Nephron progenitor cell (in vitro differentiated cells): ENCODE results near the gene KRTAP12-4.

Source experiments
- DNase-seq: peaks from one replicate; pipeline ENCODE4 v3.0.0; 2021
- H3K27ac Mint-ChIP-seq: 2 replicates; pipeline ENCODE4 v1.8.0; 2021; ENCODE audit warnings: mild to moderate bottlenecking, moderate library complexity, mixed read lengths
- H3K27me3 Mint-ChIP-seq: 2 replicates; pipeline ENCODE4 v1.8.0; 2021; ENCODE audit warnings: mild to moderate bottlenecking, low read depth, mixed read lengths; ENCODE audit not compliant: poor library complexity
- H3K36me3 Mint-ChIP-seq: 2 replicates; pipeline ENCODE4 v1.8.0; 2021; ENCODE audit warnings: low read depth, mixed read lengths
- H3K4me1 Mint-ChIP-seq: 2 replicates; pipeline ENCODE4 v1.8.0; 2021; ENCODE audit warnings: mixed read lengths
- H3K4me3 Mint-ChIP-seq: 2 replicates; pipeline ENCODE4 v1.8.0; 2021; ENCODE audit warnings: mild to moderate bottlenecking, moderate library complexity, mixed read lengths
- H3K9me3 Mint-ChIP-seq: 2 replicates; pipeline ENCODE4 v1.8.0; 2021; ENCODE audit warnings: mild to moderate bottlenecking, moderate library complexity, mixed read lengths
- TF ChIP-seq, protein P1 (sequence below): fragments of 200-600 bp; sonication (generic); IDR thresholded peaks from 2 replicates; pipeline ENCODE4 v1.5.0; 2021; ENCODE audit warnings: antibody characterized with exemption

KRTAP12-4 gene, protein sequence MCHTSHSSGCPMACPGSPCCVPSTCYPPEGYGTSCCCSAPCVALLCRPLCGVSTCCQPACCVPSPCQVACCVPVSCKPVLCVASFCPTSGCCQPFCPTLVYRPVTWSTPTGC

DNA sequence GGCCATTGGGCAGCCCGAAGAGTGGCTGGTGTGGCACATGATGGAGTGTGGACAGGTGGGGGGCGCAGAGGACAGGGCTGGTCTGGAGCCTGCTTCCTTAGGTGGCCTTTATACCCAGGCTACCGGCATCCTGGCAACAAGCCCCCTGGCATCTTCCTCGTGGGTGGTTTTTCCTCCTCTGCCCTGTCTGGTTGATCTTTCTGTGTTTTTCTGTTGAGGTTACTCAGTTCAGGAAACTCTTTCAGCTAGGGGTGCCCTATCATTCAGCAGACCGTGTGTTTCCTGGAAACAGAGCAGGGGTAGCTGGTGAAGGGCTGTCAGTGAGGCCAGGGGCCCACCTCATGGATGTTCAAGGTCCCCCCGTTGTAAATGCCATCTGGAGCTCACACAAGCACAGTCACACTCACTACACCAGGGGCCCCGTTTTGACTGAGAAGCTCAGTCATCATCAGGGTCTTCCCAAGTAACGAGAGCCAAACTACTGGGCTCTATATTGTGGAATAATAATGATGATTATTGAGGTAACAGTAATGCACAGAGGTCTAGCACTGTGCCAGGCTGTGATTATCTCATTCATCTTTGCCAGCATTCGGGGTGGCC, at the start of gene KRTAP12-4:
Gene KRTAP12-4, minus strand, starts transcription at position 84 of the 600 bp plus-strand sequence. Its CDS starts 45 bp downstream, at position 39.
- H3K27ac Mint-ChIP-seq = no peak within 1 kb of the TSS
- H3K36me3 Mint-ChIP-seq = peaks cover 7% of the 10 kb centered on the region
- TF ChIP-seq, protein P1, sequence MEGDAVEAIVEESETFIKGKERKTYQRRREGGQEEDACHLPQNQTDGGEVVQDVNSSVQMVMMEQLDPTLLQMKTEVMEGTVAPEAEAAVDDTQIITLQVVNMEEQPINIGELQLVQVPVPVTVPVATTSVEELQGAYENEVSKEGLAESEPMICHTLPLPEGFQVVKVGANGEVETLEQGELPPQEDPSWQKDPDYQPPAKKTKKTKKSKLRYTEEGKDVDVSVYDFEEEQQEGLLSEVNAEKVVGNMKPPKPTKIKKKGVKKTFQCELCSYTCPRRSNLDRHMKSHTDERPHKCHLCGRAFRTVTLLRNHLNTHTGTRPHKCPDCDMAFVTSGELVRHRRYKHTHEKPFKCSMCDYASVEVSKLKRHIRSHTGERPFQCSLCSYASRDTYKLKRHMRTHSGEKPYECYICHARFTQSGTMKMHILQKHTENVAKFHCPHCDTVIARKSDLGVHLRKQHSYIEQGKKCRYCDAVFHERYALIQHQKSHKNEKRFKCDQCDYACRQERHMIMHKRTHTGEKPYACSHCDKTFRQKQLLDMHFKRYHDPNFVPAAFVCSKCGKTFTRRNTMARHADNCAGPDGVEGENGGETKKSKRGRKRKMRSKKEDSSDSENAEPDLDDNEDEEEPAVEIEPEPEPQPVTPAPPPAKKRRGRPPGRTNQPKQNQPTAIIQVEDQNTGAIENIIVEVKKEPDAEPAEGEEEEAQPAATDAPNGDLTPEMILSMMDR = no peak
- H3K9me3 Mint-ChIP-seq = peaks cover 43% of the 10 kb centered on the region
- H3K4me3 Mint-ChIP-seq = no peak within 1 kb of the TSS
- no peak for DNase-seq
- peaks cover 16% of the 10 kb centered on the region for H3K4me1 Mint-ChIP-seq
- peaks cover 12% of the 10 kb centered on the region for H3K27me3 Mint-ChIP-seq

DNA sequence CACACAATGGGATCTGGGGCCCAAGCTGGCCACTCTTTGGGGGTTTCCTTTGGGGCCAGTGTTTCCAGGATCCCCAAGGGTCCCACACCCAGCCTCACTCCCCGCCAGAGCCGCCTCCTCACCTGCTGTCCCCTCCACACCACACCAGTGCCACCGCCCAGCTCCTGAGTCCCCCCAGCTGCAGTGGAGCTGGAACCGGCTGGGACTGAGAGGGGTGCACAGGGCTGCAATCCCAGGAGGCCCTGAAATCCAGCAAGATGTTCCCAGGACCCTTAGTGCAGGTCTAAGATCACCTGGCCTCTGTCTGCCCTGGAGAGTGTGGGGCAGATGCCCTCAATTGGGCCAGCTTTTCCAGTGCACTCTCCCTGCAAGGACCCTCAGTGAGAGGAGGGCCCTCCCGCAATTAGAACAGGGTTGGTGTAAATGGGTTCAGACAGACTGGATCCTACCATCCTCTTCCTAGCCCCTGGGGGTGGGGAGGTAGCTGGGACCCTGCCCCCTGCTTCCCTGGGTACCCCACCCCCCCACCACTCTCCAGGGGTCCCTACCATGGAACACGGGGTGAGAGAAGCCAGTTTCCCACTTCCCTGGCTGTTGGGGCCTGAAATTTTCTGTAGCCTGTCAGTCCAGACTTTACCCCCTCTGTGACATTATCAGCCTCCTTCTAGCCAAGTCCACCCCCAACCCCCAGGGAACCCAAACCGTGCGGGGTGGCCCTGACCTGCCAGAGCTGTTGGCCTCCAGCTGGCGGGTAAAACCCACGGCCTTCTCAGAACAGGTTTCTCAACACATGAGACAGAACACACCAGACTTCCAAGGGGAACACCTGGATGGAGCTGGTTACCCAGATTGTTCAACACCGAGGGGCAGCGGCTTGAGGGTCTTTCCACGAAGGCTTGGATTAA, 49.5 kb upstream of the KRTAP12-4 start:
- Mint-ChIP-seq H3K4me1 (peaks cover 54% of the 10 kb centered on the region), H3K27me3 (peaks cover 93% of the 10 kb centered on the region)

DNA sequence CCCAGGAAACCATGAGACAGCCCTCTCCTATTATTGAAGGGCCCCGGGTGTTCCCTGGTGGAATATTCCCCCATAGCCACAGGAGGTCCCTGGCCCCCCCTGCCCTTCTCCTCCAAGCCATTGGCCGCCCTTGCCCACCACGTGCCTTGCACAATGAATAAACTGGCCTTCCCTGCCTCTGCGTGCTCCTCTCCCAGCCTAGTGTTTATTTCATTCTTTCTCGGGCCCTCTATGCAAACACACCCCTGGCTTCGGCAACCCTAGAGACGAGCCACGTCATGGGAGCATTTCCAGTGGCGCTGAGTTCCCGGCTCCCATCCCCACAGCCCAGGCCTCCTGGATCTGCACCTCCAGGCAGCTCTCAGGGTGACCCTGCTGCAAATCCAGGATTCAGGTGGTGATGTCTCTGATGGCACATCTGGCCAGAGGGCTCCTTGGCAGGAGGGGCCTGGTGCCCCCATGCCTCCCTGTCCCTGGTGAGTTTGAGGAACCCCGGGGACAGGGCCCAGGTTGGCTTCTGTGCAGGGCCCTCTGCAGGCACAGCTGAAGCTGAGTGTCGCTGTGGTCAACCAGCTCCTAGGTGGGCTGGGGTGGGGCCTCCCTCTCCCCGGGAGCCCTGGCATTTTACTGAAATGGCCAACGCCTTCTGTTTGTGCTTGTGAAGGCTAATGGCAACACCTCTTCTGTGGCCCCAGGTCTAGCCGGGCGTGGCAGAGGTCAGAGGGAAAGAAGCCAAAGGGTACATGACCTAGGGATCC, 48.7 kb upstream of the KRTAP12-4 start:
- Mint-ChIP-seq H3K36me3 (no peaks in the 10 kb centered on the region), H3K9me3 (peaks cover 21% of the 10 kb centered on the region), H3K27me3 (peaks cover 90% of the 10 kb centered on the region), H3K4me3 (no peak overlapping the region), H3K4me1 (peaks cover 52% of the 10 kb centered on the region), H3K27ac (no peak overlapping the region)
- no peak for DNase-seq
- TF ChIP-seq, protein P1 = no peak

More for the DNA sequence above, 49.5 kb upstream of the KRTAP12-4 start:
- no peaks in the 10 kb centered on the region for H3K36me3 Mint-ChIP-seq
- no peak overlapping the region for H3K27ac Mint-ChIP-seq
- H3K9me3 Mint-ChIP-seq = peaks cover 21% of the 10 kb centered on the region
- TF ChIP-seq, protein P1 = no peak
- no peak for DNase-seq
- H3K4me3 Mint-ChIP-seq = no peak overlapping the region

DNA sequence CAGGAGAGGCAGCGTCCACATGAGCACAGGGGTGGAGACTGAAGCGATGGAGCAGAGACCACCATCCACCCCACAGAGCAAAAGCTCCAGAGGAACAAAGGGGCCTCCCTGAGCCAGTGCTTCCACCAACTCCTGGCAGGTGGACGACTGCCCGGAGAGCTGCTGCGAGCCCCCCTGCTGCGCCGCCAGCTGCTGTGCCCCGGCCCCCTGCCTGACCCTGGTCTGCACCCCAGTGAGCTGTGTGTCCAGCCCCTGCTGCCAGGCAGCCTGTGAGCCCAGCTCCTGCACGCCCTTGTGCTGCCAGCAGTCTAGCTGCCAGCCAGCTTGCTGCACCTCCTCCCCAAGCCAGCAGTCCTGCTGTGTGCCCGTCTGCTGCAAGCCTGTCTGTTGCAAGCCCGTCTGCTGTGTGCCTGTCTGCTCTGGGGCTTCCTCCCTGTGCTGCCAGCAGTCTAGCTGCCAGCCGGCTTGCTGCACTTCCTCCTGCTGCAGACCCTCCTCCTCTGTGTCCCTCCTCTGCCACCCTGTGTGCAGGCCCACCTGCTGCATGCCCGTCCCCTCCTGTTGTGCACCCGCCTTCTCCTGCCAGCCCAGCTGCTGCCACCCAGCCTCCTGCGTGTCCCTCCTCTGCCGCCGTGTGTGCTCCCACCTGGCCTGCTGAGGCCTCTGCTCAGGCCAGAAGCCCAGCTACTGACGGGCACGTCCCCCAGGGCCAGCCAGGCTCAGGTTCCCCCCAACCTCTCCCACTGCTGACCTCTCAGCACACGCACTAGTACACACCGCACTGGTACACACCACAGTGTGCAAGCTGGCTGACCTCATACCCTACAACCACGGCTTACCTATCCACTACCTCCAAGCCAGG, 47.9 kb upstream of the KRTAP12-4 start:
- TF ChIP-seq, protein P1 = no peak
- Mint-ChIP-seq H3K27me3 (peaks cover 87% of the 10 kb centered on the region), H3K36me3 (no peaks in the 10 kb centered on the region), H3K27ac (no peak overlapping the region), H3K4me3 (no peak overlapping the region), H3K4me1 (peaks cover 52% of the 10 kb centered on the region), H3K9me3 (peaks cover 21% of the 10 kb centered on the region)
- DNase-seq = no peak

DNA sequence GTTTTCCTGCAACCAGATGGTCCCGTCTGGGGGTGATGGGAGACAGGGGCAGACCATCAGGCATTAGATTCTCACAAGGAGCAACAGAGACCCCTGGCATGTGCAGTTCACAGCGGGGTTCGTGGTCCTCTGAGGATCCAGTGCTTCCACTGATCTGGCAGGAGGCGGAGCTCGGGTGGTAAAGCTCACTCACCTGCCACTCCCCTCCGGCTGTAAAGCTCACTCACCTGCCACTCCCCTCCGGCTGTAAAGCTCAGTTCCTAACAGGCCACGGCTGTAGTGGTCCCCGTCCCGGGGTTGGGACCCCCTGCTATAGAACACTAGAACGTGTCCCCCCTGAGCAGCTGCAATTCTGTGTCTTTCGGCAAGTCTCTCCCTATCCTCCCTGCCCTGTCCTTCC, 47.1 kb upstream of the KRTAP12-4 start:
- H3K4me3 Mint-ChIP-seq = no peak overlapping the region
- peaks cover 85% of the 10 kb centered on the region for H3K27me3 Mint-ChIP-seq
- H3K27ac Mint-ChIP-seq = no peak overlapping the region
- peaks cover 57% of the 10 kb centered on the region for H3K4me1 Mint-ChIP-seq
- H3K36me3 Mint-ChIP-seq = no peaks in the 10 kb centered on the region
- no peak for DNase-seq
- peaks cover 21% of the 10 kb centered on the region for H3K9me3 Mint-ChIP-seq
- TF ChIP-seq, protein P1 = no peak
